ENCODE data around the gene PLEKHA5. TPM values are rescaled to one million over a fixed set of nuclear protein-coding genes. Genes with fewer than 3 reads are reported as not detected.

PLEKHA5 gene
- total RNA-seq, 4 donors from 2014 or later = 34.7 to 59.4 (median 41.7) TPM

- H3K4me1 ChIP-seq = no peaks in the 10 kb centered on the region
- H3K36me3 ChIP-seq = peaks cover 0 to 3% (median 0%) of the 10 kb centered on the region in 3 donors
- H3K27me3 ChIP-seq = no peaks in the 10 kb centered on the region
- DNase-seq = no peak
- H3K27ac ChIP-seq = no peak overlapping the region
- H3K4me3 ChIP-seq = no peak overlapping the region
- H3K9me3 ChIP-seq = no peaks in the 10 kb centered on the region
- TF ChIP-seq CTCF (IDR thresholded peaks at IDR 0.05) (no peak), POLR2A (IDR thresholded peaks at IDR 0.05) (no peak)
Observed at GRCh38 chr12:19298836-19299605, 169.5 kb downstream of the PLEKHA5 start.

GRCh38 chr12:19299765-19300164, 170.2 kb downstream of the PLEKHA5 start:
- no peak overlapping the region for H3K27ac ChIP-seq
- no peaks in the 10 kb centered on the region for H3K27me3 ChIP-seq
- no peak overlapping the region for H3K4me3 ChIP-seq
- no peaks in the 10 kb centered on the region for H3K4me1 ChIP-seq
- no peaks in the 10 kb centered on the region for H3K9me3 ChIP-seq
- H3K36me3 ChIP-seq = peaks cover 0 to 3% (median 0%) of the 10 kb centered on the region in 3 donors
- DNase-seq = no peak
- TF ChIP-seq CTCF (IDR thresholded peaks at IDR 0.05) (no peak), POLR2A (IDR thresholded peaks at IDR 0.05) (no peak)

DNA sequence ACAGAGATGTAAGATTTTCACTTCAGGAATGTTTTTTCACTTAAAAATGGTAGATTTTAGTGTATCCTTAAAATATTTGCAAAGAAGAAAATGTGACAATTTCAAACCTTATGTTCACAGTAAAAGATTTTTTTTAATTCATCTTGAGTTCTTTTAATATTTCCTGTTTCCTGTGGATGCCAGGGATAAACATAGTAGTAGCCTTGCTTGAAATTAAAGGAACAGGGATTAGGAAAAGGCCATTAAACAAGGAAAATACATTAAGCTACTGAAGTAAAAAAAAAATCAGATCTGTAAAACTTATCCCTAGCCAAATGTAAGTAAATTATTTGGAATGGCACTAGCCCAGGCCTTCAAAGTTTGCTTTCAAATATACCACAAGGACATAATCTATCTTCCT, 171.7 kb downstream of the PLEKHA5 start:
- H3K27ac ChIP-seq = no peak overlapping the region
- no peaks in the 10 kb centered on the region for H3K27me3 ChIP-seq
- no peaks in the 10 kb centered on the region for H3K9me3 ChIP-seq
- H3K36me3 ChIP-seq = peaks cover 0 to 3% (median 0%) of the 10 kb centered on the region in 3 donors
- TF ChIP-seq POLR2A (IDR thresholded peaks at IDR 0.05) = no peak
- DNase-seq = no peak
- H3K4me1 ChIP-seq = no peaks in the 10 kb centered on the region
- H3K4me3 ChIP-seq = no peak overlapping the region

- no peak for DNase-seq
- TF ChIP-seq CTCF (IDR thresholded peaks at IDR 0.05) (no peak), POLR2A (IDR thresholded peaks at IDR 0.05) (no peak)
Observed at GRCh38 chr12:19301688-19302087, 172.2 kb downstream of the PLEKHA5 start.

DNA sequence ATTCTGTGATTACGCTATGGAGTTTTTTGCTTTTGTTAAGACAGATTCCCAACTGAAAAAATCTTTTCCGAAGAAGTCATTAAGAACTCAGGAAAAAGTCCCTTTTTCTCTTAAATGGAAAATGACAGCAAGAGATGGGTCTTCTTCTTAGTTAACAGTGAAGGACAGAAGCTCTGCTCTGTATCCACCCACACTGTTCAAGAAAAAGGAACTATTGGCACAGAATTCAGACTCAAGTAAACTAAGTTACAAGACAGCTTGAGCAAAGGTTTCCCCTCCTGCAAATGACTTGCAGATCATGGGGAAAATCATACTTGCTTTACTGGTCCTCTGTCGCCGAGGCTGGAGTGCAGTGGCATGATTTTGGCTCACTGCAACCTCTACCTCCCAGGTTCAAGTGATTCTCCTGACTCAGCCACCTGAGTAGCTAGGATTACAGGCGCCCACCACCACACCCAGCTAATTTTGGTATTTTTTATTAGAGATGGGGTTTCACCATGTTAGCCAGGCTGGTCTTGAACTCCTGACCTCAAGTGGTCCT, 172.6 kb downstream of the PLEKHA5 start:
- TF ChIP-seq CTCF (IDR thresholded peaks at IDR 0.05) (no peak), POLR2A (IDR thresholded peaks at IDR 0.05) (no peak)

More at GRCh38 chr12:19301688-19302087, 172.2 kb downstream of the PLEKHA5 start:
- no peaks in the 10 kb centered on the region for H3K4me1 ChIP-seq
- no peak overlapping the region for H3K4me3 ChIP-seq
- no peaks in the 10 kb centered on the region for H3K9me3 ChIP-seq
- H3K36me3 ChIP-seq = peaks cover 0 to 3% (median 0%) of the 10 kb centered on the region in 3 donors
- H3K27ac ChIP-seq = no peak overlapping the region
- H3K27me3 ChIP-seq = no peaks in the 10 kb centered on the region

GRCh38 chr12:19303496-19303895, 174.0 kb downstream of the PLEKHA5 start:
- no peak overlapping the region for H3K27ac ChIP-seq

More for the DNA sequence above, 172.6 kb downstream of the PLEKHA5 start:
- Histone ChIP-seq H3K9me3 (no peaks in the 10 kb centered on the region), H3K27ac (no peak overlapping the region), H3K4me3 (no peak overlapping the region), H3K36me3 (peaks cover 0 to 3% (median 0%) of the 10 kb centered on the region in 3 donors), H3K27me3 (no peaks in the 10 kb centered on the region), H3K4me1 (no peaks in the 10 kb centered on the region)
- DNase-seq = no peak

More at GRCh38 chr12:19303496-19303895, 174.0 kb downstream of the PLEKHA5 start:
- Histone ChIP-seq H3K9me3 (no peaks in the 10 kb centered on the region), H3K4me3 (no peak overlapping the region), H3K4me1 (no peaks in the 10 kb centered on the region), H3K36me3 (peaks cover 0 to 3% (median 0%) of the 10 kb centered on the region in 3 donors), H3K27me3 (no peaks in the 10 kb centered on the region)
- TF ChIP-seq POLR2A (IDR thresholded peaks at IDR 0.05) = no peak
- TF ChIP-seq CTCF (IDR thresholded peaks at IDR 0.05) = no peak
- no peak for DNase-seq

All from Peyer's patch (tissue), 4 donors.